H9 (cell line): ENCODE data around the gene SHMT2. TPM values are rescaled to one million over a fixed set of nuclear protein-coding genes. Genes with fewer than 3 reads are reported as not detected.

Source experiments
- DNase-seq: peaks from one replicate; pipeline ENCODE4 v3.0.0-alpha.2; 2017
- H2AFZ ChIP-seq: one replicate; pipeline ENCODE4 v1.6.1; 2013; ENCODE audit warnings: mild to moderate bottlenecking, low read length, control low read depth, moderate library complexity
- H2AK5ac ChIP-seq: 2 replicates; pipeline ENCODE4 v1.6.1; 2013; ENCODE audit warnings: low read length, control low read depth, mixed read lengths; ENCODE audit not compliant: insufficient read length
- H2BK120ac ChIP-seq: one replicate; pipeline ENCODE4 v1.6.1; 2013; ENCODE audit warnings: low read depth, mild to moderate bottlenecking, low read length, control low read depth, inconsistent platforms; ENCODE audit not compliant: poor library complexity, severe bottlenecking
- H2BK12ac ChIP-seq: 2 replicates; pipeline ENCODE4 v1.6.1; 2013; ENCODE audit warnings: low read length, control low read depth, mixed read lengths, low read depth; ENCODE audit not compliant: insufficient read length
- H2BK15ac ChIP-seq: 2 replicates; pipeline ENCODE4 v1.6.1; 2013; ENCODE audit warnings: low read depth, low read length, control low read depth
- H2BK20ac ChIP-seq: one replicate; pipeline ENCODE4 v1.6.1; 2013; ENCODE audit warnings: low read depth, mild to moderate bottlenecking, low read length, control low read depth, inconsistent platforms; ENCODE audit not compliant: poor library complexity, severe bottlenecking
- H2BK5ac ChIP-seq: 2 replicates; pipeline ENCODE4 v1.6.1; 2013; ENCODE audit warnings: low read length, control low read depth, mixed read lengths; ENCODE audit not compliant: insufficient read length
- H3K14ac ChIP-seq: 2 replicates; pipeline ENCODE4 v1.6.1; 2013; ENCODE audit warnings: low read length, control low read depth; ENCODE audit not compliant: insufficient read depth
- H3K18ac ChIP-seq: 2 replicates; pipeline ENCODE4 v1.6.1; 2013; ENCODE audit warnings: low read depth, mild to moderate bottlenecking, mixed read lengths, low read length, control low read depth; ENCODE audit not compliant: insufficient read length
- H3K23ac ChIP-seq: 2 replicates; pipeline ENCODE4 v1.6.1; 2013; ENCODE audit warnings: low read length, control low read depth, mixed read lengths, low read depth; ENCODE audit not compliant: insufficient read length
- H3K23me2 ChIP-seq: 2 replicates; pipeline ENCODE4 v1.6.1; 2013; ENCODE audit warnings: low read depth, mild to moderate bottlenecking, mixed read lengths, low read length, control low read depth; ENCODE audit not compliant: insufficient read length, poor library complexity, severe bottlenecking
- H3K27ac ChIP-seq: 2 replicates; pipeline ENCODE4 v1.5.1; 2013; ENCODE audit warnings: low read length, control low read depth, mixed read lengths, low read depth; ENCODE audit not compliant: insufficient read length
- H3K27me3 ChIP-seq: 2 replicates; pipeline ENCODE4 v1.6.1; 2013; ENCODE audit warnings: low read length, control low read depth, inconsistent platforms; ENCODE audit not compliant: insufficient read depth
- H3K4ac ChIP-seq: 2 replicates; pipeline ENCODE4 v1.6.1; 2013; ENCODE audit warnings: low read depth, mild to moderate bottlenecking, control low read depth, inconsistent platforms, low read length, moderate library complexity
- H3K4me1 ChIP-seq: 2 replicates; pipeline ENCODE4 v1.6.1; 2013; ENCODE audit warnings: low read length, control low read depth, inconsistent platforms; ENCODE audit not compliant: insufficient read depth
- H3K4me2 ChIP-seq: 2 replicates; pipeline ENCODE4 v1.6.1; 2013; ENCODE audit warnings: low read length, control low read depth, mixed read lengths; ENCODE audit not compliant: insufficient read length, insufficient read depth
- H3K56ac ChIP-seq: 2 replicates; pipeline ENCODE4 v1.6.1; 2013; ENCODE audit warnings: low read depth, mild to moderate bottlenecking, mixed read lengths, low read length, control low read depth; ENCODE audit not compliant: insufficient read length
- H3K79me1 ChIP-seq: 2 replicates; pipeline ENCODE4 v1.6.1; 2013; ENCODE audit warnings: low read depth, mild to moderate bottlenecking, moderate library complexity, low read length, control low read depth, inconsistent platforms; ENCODE audit not compliant: insufficient read depth, poor library complexity, severe bottlenecking
- H3K79me2 ChIP-seq: 2 replicates; pipeline ENCODE4 v1.6.1; 2013; ENCODE audit warnings: low read length, control low read depth, inconsistent platforms; ENCODE audit not compliant: insufficient read depth
- H3K9ac ChIP-seq: 2 replicates; pipeline ENCODE4 v1.6.1; 2013; ENCODE audit warnings: low read length, control low read depth, mixed read lengths; ENCODE audit not compliant: insufficient read length; ENCODE audit errors: extremely low read depth
- H3K9me3 ChIP-seq: one replicate; pipeline ENCODE4 v1.6.1; 2013; ENCODE audit warnings: low read depth, low read length, inconsistent platforms; ENCODE audit not compliant: control insufficient read depth
- H3T11ph ChIP-seq: one replicate; pipeline ENCODE4 v1.6.1; 2013; ENCODE audit warnings: mild to moderate bottlenecking, low read length, control low read depth, inconsistent platforms
- H4K20me1 ChIP-seq: one replicate; pipeline ENCODE4 v1.6.1; 2013; ENCODE audit not compliant: control insufficient read depth, insufficient read length, insufficient read depth
- H4K5ac ChIP-seq: 2 replicates; pipeline ENCODE4 v1.6.1; 2013; ENCODE audit warnings: low read depth, mild to moderate bottlenecking, mixed read lengths, low read length, control low read depth; ENCODE audit not compliant: insufficient read length
- H4K8ac ChIP-seq: replicated peaks from 2 replicates; pipeline ENCODE4 v1.6.1; 2013; ENCODE audit warnings: low read length, control low read depth, mixed read lengths, low read depth; ENCODE audit not compliant: insufficient read length
- H4K91ac ChIP-seq: 2 replicates; pipeline ENCODE4 v1.6.1; 2013; ENCODE audit warnings: low read depth, mild to moderate bottlenecking, moderate library complexity, mixed read lengths, low read length, control low read depth; ENCODE audit not compliant: insufficient read length
- H3K27ac Mint-ChIP-seq, 3 experiments: 2 replicates in 2 of 3; 3 replicates in 1 of 3; pipeline ENCODE4 v1.8.0; 2020 to 2021; ENCODE audit warnings: mixed read lengths in 3 of 3, mild to moderate bottlenecking in 1 of 3, moderate library complexity in 1 of 3
- H3K27me3 Mint-ChIP-seq: 2 replicates; pipeline ENCODE4 v1.8.0; 2021; ENCODE audit warnings: low read depth, mild to moderate bottlenecking, moderate library complexity, mixed read lengths
- H3K36me3 Mint-ChIP-seq, 3 experiments: 2 replicates in 2 of 3; 3 replicates in 1 of 3; pipeline ENCODE4 v1.8.0; 2020 to 2021; ENCODE audit warnings: low read depth in 3 of 3, mixed read lengths in 3 of 3; ENCODE audit not compliant: insufficient read depth in 1 of 3
- H3K4me1 Mint-ChIP-seq, 2 experiments: 2 replicates each; pipeline ENCODE4 v1.8.0; 2020; ENCODE audit warnings: mixed read lengths in 2 of 2
- H3K4me3 Mint-ChIP-seq, 2 experiments: 2 replicates in 1 of 2; 3 replicates in 1 of 2; pipeline ENCODE4 v1.8.0; 2020 to 2021; ENCODE audit warnings: mild to moderate bottlenecking in 2 of 2, mixed read lengths in 2 of 2, moderate library complexity in 1 of 2
- H3K9me3 Mint-ChIP-seq, 2 experiments: 2 replicates in 1 of 2; 3 replicates in 1 of 2; pipeline ENCODE4 v1.8.0; 2020; ENCODE audit warnings: mild to moderate bottlenecking in 2 of 2, mixed read lengths in 2 of 2, moderate library complexity in 1 of 2
- CTCF ChIP-seq: fragments of 200-600 bp; sonication (generic); conservative IDR thresholded peaks from 3 replicates; pipeline ENCODE4 v1.8.0; 2021; ENCODE audit warnings: antibody characterized with exemption, mild to moderate bottlenecking
- WGBS: extraction: QIAGEN DNeasy Blood & Tissue Kit; methylation state at CpG from one replicate; pipeline ENCODE4 v1.1.7; 2013; ENCODE audit warnings: missing lambda C conversion rate, low lambda C conversion rate, mixed read lengths; ENCODE audit not compliant: insufficient read length; ENCODE audit errors: extremely low coverage; 5-methylcytosine and 5-hydroxymethylcytosine counted together
- total RNA-seq: library from RNA; stranded (reverse); gene quantifications from 2 replicates; pipeline ENCODE4 v1.2.1, GENCODE V29; 2021

Gene SHMT2
- total RNA-seq, 1 experiment from 2014 or later: 260 TPM

GRCh38 chr12:57213763-57214397 is 15.6 kb upstream of the SHMT2 start:
- no peak overlapping the region for H2AFZ ChIP-seq
- no peak for TF ChIP-seq CTCF
- no peak overlapping the region for H2BK12ac ChIP-seq
- Mint-ChIP-seq H3K4me3 (peak overlapping the region in 1 of 2 experiments; percentile 69; a peak in 4 of 5 replicates), H3K9me3 (peaks cover 0 to 2% of the 10 kb centered on the region in 2 experiments; a peak in 1 of 5 replicates), H3K27me3 (peaks cover 51% of the 10 kb centered on the region), H3K4me1 (peaks cover 34 to 40% of the 10 kb centered on the region in 2 experiments), H3K27ac (no peak overlapping the region; a peak in 1 of 7 replicates), H3K36me3 (peaks cover 24 to 33% (median 29%) of the 10 kb centered on the region in 3 experiments)
- peak overlapping the region; percentile 42 for H3K4me2 ChIP-seq
- H4K20me1 ChIP-seq: peaks cover 3% of the 10 kb centered on the region
- peaks cover 33% of the 10 kb centered on the region for H3K27me3 ChIP-seq
- H3K14ac ChIP-seq: no peak overlapping the region
- no peaks in the 10 kb centered on the region for H3K79me2 ChIP-seq
- no peak overlapping the region for H2BK120ac ChIP-seq
- no peak overlapping the region for H4K5ac ChIP-seq
- no peak overlapping the region for H4K91ac ChIP-seq
- H2BK15ac ChIP-seq: no peak overlapping the region
- H3K4ac ChIP-seq: no peak overlapping the region
- H3K9me3 ChIP-seq: no peaks in the 10 kb centered on the region
- no peak overlapping the region for H2AK5ac ChIP-seq
- no peak overlapping the region for H2BK20ac ChIP-seq
- H2BK5ac ChIP-seq: no peak overlapping the region
- H3K23ac ChIP-seq: no peak overlapping the region
- H3K9ac ChIP-seq: no peak overlapping the region
- no peak overlapping the region for H4K8ac ChIP-seq
- no peak for DNase-seq
- H3K4me1 ChIP-seq: peaks cover 8% of the 10 kb centered on the region
- H3K27ac ChIP-seq: no peak overlapping the region
- no CpG with 5 or more reads among the region's 4 CpGs for WGBS
- H3K23me2 ChIP-seq: peaks cover 7% of the 10 kb centered on the region
- H3K18ac ChIP-seq: no peak overlapping the region
- no peak overlapping the region for H3T11ph ChIP-seq
- H3K56ac ChIP-seq: no peak overlapping the region
- no peaks in the 10 kb centered on the region for H3K79me1 ChIP-seq
